ENCODE results near the gene HERC3.

Gene HERC3

GRCh38 chr4:88575186-88575585 lies 17.1 kb upstream of the HERC3 start:
- H3K9me3 ChIP-seq (ENCODE audit: low read length), result no peaks in the 10 kb centered on the region
- no peak overlapping the region for H3K9ac ChIP-seq (ENCODE audit: low read length)
- no peak overlapping the region for H3K27ac ChIP-seq (ENCODE audit: low read depth, low read length, poor library complexity, severe bottlenecking)
- no peak overlapping the region for H2AFZ ChIP-seq (ENCODE audit: low read length)
- no peaks in the 10 kb centered on the region for H3K79me2 ChIP-seq (ENCODE audit: insufficient read depth, low read length)
- H3K4me3 ChIP-seq (ENCODE audit: low read depth, low read length, poor library complexity, severe bottlenecking), result no peak overlapping the region
- H3F3A ChIP-seq (ENCODE audit: insufficient read depth, low read length), result no peaks in the 10 kb centered on the region
- H3K27me3 ChIP-seq (ENCODE audit: insufficient read depth, low read length), result no peaks in the 10 kb centered on the region
- no peaks in the 10 kb centered on the region for H3K4me1 ChIP-seq (ENCODE audit: insufficient read depth, low read length, severe bottlenecking)
- H4K20me1 ChIP-seq (ENCODE audit: insufficient read depth, low read length), result no peaks in the 10 kb centered on the region
- H3K36me3 ChIP-seq (ENCODE audit: insufficient read depth, low read length), result no peaks in the 10 kb centered on the region
- TF ChIP-seq CTCF (IDR thresholded peaks at IDR 0.05; ENCODE audit: low read length), result no peak
- TF ChIP-seq EZH2 (IDR thresholded peaks at IDR 0.05; ENCODE audit: borderline replicate concordance, low read length), result no peak
- no peak overlapping the region for H3K4me2 ChIP-seq (ENCODE audit: low read length)
- no peaks in the 10 kb centered on the region for H3K9me2 ChIP-seq (ENCODE audit: low read depth, low read length)

- Histone ChIP-seq H2AFZ (ENCODE audit: low read length) (no peak overlapping the region), H3K27me3 (ENCODE audit: insufficient read depth, low read length) (no peaks in the 10 kb centered on the region), H3K9ac (ENCODE audit: low read length) (no peak overlapping the region), H3K9me2 (ENCODE audit: low read depth, low read length) (no peaks in the 10 kb centered on the region), H4K20me1 (ENCODE audit: insufficient read depth, low read length) (no peaks in the 10 kb centered on the region), H3K9me3 (ENCODE audit: low read length) (no peaks in the 10 kb centered on the region), H3K4me1 (ENCODE audit: insufficient read depth, low read length, severe bottlenecking) (no peaks in the 10 kb centered on the region), H3F3A (ENCODE audit: insufficient read depth, low read length) (no peaks in the 10 kb centered on the region), H3K27ac (ENCODE audit: low read depth, low read length, poor library complexity, severe bottlenecking) (no peak overlapping the region), H3K79me2 (ENCODE audit: insufficient read depth, low read length) (no peaks in the 10 kb centered on the region), H3K36me3 (ENCODE audit: insufficient read depth, low read length) (no peaks in the 10 kb centered on the region), H3K4me3 (ENCODE audit: low read depth, low read length, poor library complexity, severe bottlenecking) (no peak overlapping the region), H3K4me2 (ENCODE audit: low read length) (no peak overlapping the region)
- TF ChIP-seq EZH2 (IDR thresholded peaks at IDR 0.05; ENCODE audit: borderline replicate concordance, low read length) (no peak), CTCF (IDR thresholded peaks at IDR 0.05; ENCODE audit: low read length) (no peak)
Observed at GRCh38 chr4:88582493-88582892, 9.8 kb upstream of the HERC3 start.

- no peaks in the 10 kb centered on the region for H3K36me3 ChIP-seq (ENCODE audit: insufficient read depth, low read length)
- H2AFZ ChIP-seq (ENCODE audit: low read length), result no peak overlapping the region
- H3K4me3 ChIP-seq (ENCODE audit: low read depth, low read length, poor library complexity, severe bottlenecking), result no peak overlapping the region
- no peaks in the 10 kb centered on the region for H3K4me1 ChIP-seq (ENCODE audit: insufficient read depth, low read length, severe bottlenecking)
- no peak overlapping the region for H3K27ac ChIP-seq (ENCODE audit: low read depth, low read length, poor library complexity, severe bottlenecking)
- no peak overlapping the region for H3K9ac ChIP-seq (ENCODE audit: low read length)
- H3K4me2 ChIP-seq (ENCODE audit: low read length), result no peak overlapping the region
- no peaks in the 10 kb centered on the region for H3K9me3 ChIP-seq (ENCODE audit: low read length)
- TF ChIP-seq CTCF (IDR thresholded peaks at IDR 0.05; ENCODE audit: low read length), result no peak
- no peak for TF ChIP-seq EZH2 (IDR thresholded peaks at IDR 0.05; ENCODE audit: borderline replicate concordance, low read length)
- H4K20me1 ChIP-seq (ENCODE audit: insufficient read depth, low read length), result no peaks in the 10 kb centered on the region
- H3F3A ChIP-seq (ENCODE audit: insufficient read depth, low read length), result no peaks in the 10 kb centered on the region
- no peaks in the 10 kb centered on the region for H3K27me3 ChIP-seq (ENCODE audit: insufficient read depth, low read length)
- H3K9me2 ChIP-seq (ENCODE audit: low read depth, low read length), result no peaks in the 10 kb centered on the region
- H3K79me2 ChIP-seq (ENCODE audit: insufficient read depth, low read length), result no peaks in the 10 kb centered on the region
Observed at GRCh38 chr4:88583631-88584470, 8.4 kb upstream of the HERC3 start.
